ENCODE measurements around the gene CERS6. TPM values are rescaled to one million over a fixed set of nuclear protein-coding genes. Genes with fewer than 3 reads are reported as not detected.

Gene CERS6
- total RNA-seq, 1 donor from 2014 or later, result 10.9 TPM

- Histone ChIP-seq H3K4me3 (no peak overlapping the region), H3K27ac (no peak overlapping the region)
- TF ChIP-seq, protein P1, sequence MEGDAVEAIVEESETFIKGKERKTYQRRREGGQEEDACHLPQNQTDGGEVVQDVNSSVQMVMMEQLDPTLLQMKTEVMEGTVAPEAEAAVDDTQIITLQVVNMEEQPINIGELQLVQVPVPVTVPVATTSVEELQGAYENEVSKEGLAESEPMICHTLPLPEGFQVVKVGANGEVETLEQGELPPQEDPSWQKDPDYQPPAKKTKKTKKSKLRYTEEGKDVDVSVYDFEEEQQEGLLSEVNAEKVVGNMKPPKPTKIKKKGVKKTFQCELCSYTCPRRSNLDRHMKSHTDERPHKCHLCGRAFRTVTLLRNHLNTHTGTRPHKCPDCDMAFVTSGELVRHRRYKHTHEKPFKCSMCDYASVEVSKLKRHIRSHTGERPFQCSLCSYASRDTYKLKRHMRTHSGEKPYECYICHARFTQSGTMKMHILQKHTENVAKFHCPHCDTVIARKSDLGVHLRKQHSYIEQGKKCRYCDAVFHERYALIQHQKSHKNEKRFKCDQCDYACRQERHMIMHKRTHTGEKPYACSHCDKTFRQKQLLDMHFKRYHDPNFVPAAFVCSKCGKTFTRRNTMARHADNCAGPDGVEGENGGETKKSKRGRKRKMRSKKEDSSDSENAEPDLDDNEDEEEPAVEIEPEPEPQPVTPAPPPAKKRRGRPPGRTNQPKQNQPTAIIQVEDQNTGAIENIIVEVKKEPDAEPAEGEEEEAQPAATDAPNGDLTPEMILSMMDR (IDR thresholded peaks at IDR 0.05), result no peak
Observed at GRCh38 chr2:168690381-168690885, 234.4 kb downstream of the CERS6 start.

DNA sequence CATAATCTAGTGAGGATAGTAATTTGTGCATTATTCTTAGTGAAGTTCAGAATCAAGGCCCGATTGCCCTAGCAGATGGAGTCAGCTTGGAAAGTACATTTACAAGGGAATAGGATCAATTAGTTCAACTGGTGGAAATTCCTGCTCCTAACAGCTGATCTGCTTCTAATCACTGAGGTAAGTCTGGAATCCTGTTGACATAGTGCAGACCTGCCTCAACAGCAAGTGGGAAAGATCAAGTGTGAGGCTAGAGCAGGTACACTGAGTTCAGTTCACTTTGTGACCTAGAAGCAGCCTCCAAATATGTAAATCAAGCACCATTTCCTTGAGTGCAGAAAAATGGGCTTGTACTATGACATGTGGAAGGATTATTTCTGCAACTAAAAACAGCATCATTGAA lies 235.1 kb downstream of the CERS6 start:
- DNase-seq (ENCODE audit: low spot score in 2 of 2), result no peak
- intact Hi-C loops (cut with DNase I), result no loop called here
- Histone ChIP-seq H3K27me3 (no peaks in the 10 kb centered on the region), H3K36me3 (peaks cover 0 to 5% of the 10 kb centered on the region in 2 donors), H3K4me1 (no peaks in the 10 kb centered on the region), H3K4me3 (no peak overlapping the region), H3K9me3 (no peaks in the 10 kb centered on the region), H3K27ac (no peak overlapping the region)
- TF ChIP-seq, protein P1 (IDR thresholded peaks at IDR 0.05), result no peak

More at GRCh38 chr2:168690381-168690885, 234.4 kb downstream of the CERS6 start:
- Histone ChIP-seq H3K36me3 (peaks cover 0 to 5% of the 10 kb centered on the region in 2 donors), H3K27me3 (no peaks in the 10 kb centered on the region), H3K4me1 (no peaks in the 10 kb centered on the region), H3K9me3 (no peaks in the 10 kb centered on the region)
- intact Hi-C loops (cut with DNase I), result no loop called here
- DNase-seq (ENCODE audit: low spot score in 2 of 2), result no peak

- H3K4me3 ChIP-seq, result no peak overlapping the region
- intact Hi-C loops (cut with DNase I), result no loop called here
- TF ChIP-seq, protein P1 (IDR thresholded peaks at IDR 0.05), result no peak
Observed at GRCh38 chr2:168692132-168692744, 236.2 kb downstream of the CERS6 start.

DNA sequence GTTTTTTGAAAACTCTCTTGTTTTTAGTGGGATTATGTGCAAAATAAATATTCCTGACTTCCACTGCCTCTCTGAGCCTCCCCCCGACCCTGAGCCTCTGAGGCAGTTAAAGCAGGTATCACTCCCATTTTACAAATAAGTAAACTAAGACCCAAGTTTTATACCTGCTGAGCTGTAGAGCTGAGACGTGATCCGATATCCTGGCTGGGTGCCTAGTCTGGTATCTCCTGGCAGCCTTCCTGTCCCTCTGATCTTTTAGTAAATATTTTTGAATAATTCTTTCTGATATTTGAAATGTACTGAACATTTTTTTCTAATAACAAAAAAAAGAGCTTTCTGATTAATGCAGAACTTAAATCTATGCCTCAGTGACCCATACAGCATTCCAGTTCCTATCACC lies 238.1 kb downstream of the CERS6 start:
- TF ChIP-seq, protein P1 (IDR thresholded peaks at IDR 0.05), result no peak
- intact Hi-C loops (cut with DNase I), result no loop called here
- Histone ChIP-seq H3K27ac (no peak overlapping the region), H3K4me1 (no peaks in the 10 kb centered on the region), H3K27me3 (no peaks in the 10 kb centered on the region), H3K9me3 (no peaks in the 10 kb centered on the region), H3K4me3 (no peak overlapping the region), H3K36me3 (peaks cover 0 to 5% of the 10 kb centered on the region in 2 donors)
- no peak for DNase-seq (ENCODE audit: low spot score in 2 of 2)

More at GRCh38 chr2:168692132-168692744, 236.2 kb downstream of the CERS6 start:
- Histone ChIP-seq H3K9me3 (no peaks in the 10 kb centered on the region), H3K27me3 (no peaks in the 10 kb centered on the region), H3K27ac (no peak overlapping the region), H3K4me1 (no peaks in the 10 kb centered on the region), H3K36me3 (peaks cover 0 to 5% of the 10 kb centered on the region in 2 donors)
- no peak for DNase-seq (ENCODE audit: low spot score in 2 of 2)

DNA sequence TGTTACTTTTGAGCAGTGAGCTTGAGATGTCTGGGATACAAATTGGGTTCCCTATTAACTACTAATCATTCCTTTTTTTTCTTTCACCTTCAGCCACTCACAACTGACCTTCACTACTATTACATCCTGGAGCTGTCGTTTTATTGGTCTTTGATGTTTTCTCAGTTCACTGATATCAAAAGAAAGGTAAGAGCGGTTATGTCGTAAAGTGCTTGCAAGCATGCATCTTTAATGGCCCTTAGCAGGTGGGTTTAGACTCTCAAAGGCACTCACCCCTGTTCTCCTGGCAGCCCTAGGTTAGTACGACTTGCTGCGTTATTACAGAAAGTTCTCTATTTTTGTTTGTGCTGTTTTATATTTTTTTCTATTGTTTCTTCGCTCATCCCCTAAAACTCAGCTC lies 238.8 kb downstream of the CERS6 start:
- intact Hi-C loops (cut with DNase I), result no loop called here
- no peaks in the 10 kb centered on the region for H3K4me1 ChIP-seq
- H3K36me3 ChIP-seq, result peaks cover 0 to 5% of the 10 kb centered on the region in 2 donors
- no peaks in the 10 kb centered on the region for H3K27me3 ChIP-seq
- no peak overlapping the region for H3K4me3 ChIP-seq
- DNase-seq (ENCODE audit: low spot score in 2 of 2), result no peak
- TF ChIP-seq, protein P1 (IDR thresholded peaks at IDR 0.05), result no peak
- H3K9me3 ChIP-seq, result no peaks in the 10 kb centered on the region
- H3K27ac ChIP-seq, result no peak overlapping the region
